ENCODE results near the gene DHX57. TPM values are rescaled to one million over a fixed set of nuclear protein-coding genes. Genes with fewer than 3 reads are reported as not detected.

The DHX57 gene
- total RNA-seq, 6 experiments from 2014 or later: 16.4 to 24.1 (median 20.4) TPM

GRCh38 chr2:38776531-38776930 lies 99.2 kb downstream of the DHX57 start:
- peaks cover 27% of the 10 kb centered on the region for H3K4me1 Mint-ChIP-seq (ENCODE audit: low read depth)

DNA sequence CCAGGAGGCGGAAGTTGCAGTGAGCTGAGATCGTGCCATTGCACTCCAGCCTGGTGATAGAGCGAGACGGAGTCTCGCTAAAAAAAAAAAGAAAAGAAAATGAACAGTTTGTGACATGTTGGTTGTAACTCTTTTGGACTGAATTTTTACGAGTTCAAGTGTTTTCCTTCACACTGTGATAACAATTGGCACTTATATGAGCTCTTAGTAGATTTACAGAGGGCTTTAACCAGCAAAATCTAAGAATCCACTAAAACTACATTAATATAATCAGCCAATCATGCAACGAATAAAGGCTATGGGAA lies 99.9 kb downstream of the DHX57 start:
- Mint-ChIP-seq H3K36me3 (ENCODE audit: low read depth) (no peaks in the 10 kb centered on the region), H3K27me3 (ENCODE audit: insufficient read depth) (no peaks in the 10 kb centered on the region; the same call in 1 of the 2 replicates), H3K4me1 (ENCODE audit: low read depth) (peaks cover 30% of the 10 kb centered on the region), H3K9me3 (no peaks in the 10 kb centered on the region), H3K4me3 (no peak overlapping the region), H3K27ac (no peak overlapping the region)
- no peak for DNase-seq
- TF ChIP-seq, protein P1, sequence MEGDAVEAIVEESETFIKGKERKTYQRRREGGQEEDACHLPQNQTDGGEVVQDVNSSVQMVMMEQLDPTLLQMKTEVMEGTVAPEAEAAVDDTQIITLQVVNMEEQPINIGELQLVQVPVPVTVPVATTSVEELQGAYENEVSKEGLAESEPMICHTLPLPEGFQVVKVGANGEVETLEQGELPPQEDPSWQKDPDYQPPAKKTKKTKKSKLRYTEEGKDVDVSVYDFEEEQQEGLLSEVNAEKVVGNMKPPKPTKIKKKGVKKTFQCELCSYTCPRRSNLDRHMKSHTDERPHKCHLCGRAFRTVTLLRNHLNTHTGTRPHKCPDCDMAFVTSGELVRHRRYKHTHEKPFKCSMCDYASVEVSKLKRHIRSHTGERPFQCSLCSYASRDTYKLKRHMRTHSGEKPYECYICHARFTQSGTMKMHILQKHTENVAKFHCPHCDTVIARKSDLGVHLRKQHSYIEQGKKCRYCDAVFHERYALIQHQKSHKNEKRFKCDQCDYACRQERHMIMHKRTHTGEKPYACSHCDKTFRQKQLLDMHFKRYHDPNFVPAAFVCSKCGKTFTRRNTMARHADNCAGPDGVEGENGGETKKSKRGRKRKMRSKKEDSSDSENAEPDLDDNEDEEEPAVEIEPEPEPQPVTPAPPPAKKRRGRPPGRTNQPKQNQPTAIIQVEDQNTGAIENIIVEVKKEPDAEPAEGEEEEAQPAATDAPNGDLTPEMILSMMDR (IDR thresholded peaks at IDR 0.05): no peak

More at GRCh38 chr2:38776531-38776930, 99.2 kb downstream of the DHX57 start:
- peaks cover 4% of the 10 kb centered on the region; the same call in 1 of the 2 replicates for H3K36me3 Mint-ChIP-seq (ENCODE audit: low read depth)
- no peak overlapping the region for H3K27ac Mint-ChIP-seq
- 0 out of 2 replicates have a peak overlapping the region, but pooled peaks have one; percentile 39 for H3K4me3 Mint-ChIP-seq
- no peaks in the 10 kb centered on the region; the same call in 1 of the 2 replicates for H3K27me3 Mint-ChIP-seq (ENCODE audit: insufficient read depth)
- H3K9me3 Mint-ChIP-seq: no peaks in the 10 kb centered on the region
- TF ChIP-seq, protein P1 (IDR thresholded peaks at IDR 0.05): no peak
- no peak for DNase-seq

DNA sequence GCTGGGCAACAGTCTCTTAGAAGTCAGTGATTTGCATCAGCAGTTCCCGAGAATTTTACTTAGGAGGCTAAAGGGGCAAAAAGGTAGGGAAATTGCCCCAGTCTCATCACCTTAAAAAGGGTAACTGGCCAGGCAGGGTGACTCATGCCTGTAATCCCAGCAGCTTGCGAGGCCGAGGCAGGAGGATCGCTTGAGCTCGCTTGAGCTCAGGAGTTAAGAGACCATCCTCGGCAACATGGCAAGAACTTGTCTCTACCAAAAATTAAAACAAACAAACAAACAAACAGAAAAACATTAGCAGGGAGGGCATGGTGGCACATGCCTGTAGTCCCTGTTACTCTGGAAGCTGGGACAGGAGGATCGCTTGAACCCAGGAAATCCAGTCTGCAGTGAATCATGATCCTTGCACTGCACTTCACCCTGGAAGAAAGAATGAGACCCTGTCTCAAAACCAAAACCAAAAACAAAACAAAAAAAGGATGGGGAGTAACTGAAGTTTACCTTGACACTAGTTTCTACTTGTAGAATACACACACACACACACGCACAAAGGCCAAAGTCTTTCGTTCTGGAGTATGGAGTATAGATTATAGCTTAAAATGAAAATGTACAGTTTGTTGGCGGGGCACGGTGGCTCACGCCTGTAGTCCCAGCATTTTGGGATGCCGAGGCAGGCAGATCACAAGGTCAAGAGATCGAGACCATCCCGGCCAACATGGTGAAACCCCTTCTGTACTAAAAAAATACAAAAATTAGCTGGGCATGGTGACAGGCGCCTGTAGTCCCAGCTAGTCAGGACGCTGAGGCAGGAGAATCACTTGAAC lies 100.4 kb downstream of the DHX57 start:
- Mint-ChIP-seq H3K36me3 (ENCODE audit: low read depth) (no peaks in the 10 kb centered on the region), H3K9me3 (no peaks in the 10 kb centered on the region), H3K27ac (no peak overlapping the region), H3K27me3 (ENCODE audit: insufficient read depth) (no peaks in the 10 kb centered on the region; the same call in 1 of the 2 replicates), H3K4me1 (ENCODE audit: low read depth) (peaks cover 34% of the 10 kb centered on the region), H3K4me3 (no peak overlapping the region)
- TF ChIP-seq, protein P1 (IDR thresholded peaks at IDR 0.05): no peak
- no peak for DNase-seq

GRCh38 chr2:38771632-38772031 lies 104.1 kb downstream of the DHX57 start:
- TF ChIP-seq, protein P1 (IDR thresholded peaks at IDR 0.05): no peak
- H3K27ac Mint-ChIP-seq: peak overlapping the region; percentile 70
- H3K36me3 Mint-ChIP-seq (ENCODE audit: low read depth): no peaks in the 10 kb centered on the region
- peak; percentile 53 for DNase-seq
- H3K4me3 Mint-ChIP-seq: no peak overlapping the region; the same call in 1 of the 2 replicates
- peaks cover 28% of the 10 kb centered on the region for H3K4me1 Mint-ChIP-seq (ENCODE audit: low read depth)
- H3K27me3 Mint-ChIP-seq (ENCODE audit: insufficient read depth): no peaks in the 10 kb centered on the region; the same call in 1 of the 2 replicates
- H3K9me3 Mint-ChIP-seq: no peaks in the 10 kb centered on the region

DNA sequence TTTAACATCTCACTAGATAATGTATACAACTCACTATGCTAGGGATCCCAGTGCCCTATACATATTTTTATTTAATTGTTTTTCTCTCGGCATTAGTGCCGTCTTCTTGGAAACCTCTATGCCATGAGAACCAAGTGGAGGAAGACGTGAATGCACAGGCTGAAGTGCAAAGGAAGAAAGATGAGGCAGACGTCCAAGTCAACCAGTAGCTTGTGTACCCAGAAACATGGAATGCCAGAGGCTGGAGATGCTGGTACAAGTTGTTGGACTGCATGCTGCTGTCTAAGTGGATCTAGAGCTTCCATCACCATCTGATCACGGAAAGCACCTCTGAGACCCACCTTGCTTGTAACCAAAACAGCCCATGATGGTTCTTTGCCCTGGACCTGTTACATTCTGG lies 110.2 kb downstream of the DHX57 start:
- peak overlapping the region; percentile 61 for H3K4me3 Mint-ChIP-seq
- H3K4me1 Mint-ChIP-seq (ENCODE audit: low read depth): peaks cover 30% of the 10 kb centered on the region
- peak; percentile 16 for DNase-seq
- no peaks in the 10 kb centered on the region for H3K9me3 Mint-ChIP-seq
- TF ChIP-seq, protein P1 (IDR thresholded peaks at IDR 0.05): no peak
- H3K27me3 Mint-ChIP-seq (ENCODE audit: insufficient read depth): no peaks in the 10 kb centered on the region
- H3K27ac Mint-ChIP-seq: peak overlapping the region; percentile 74
- no peaks in the 10 kb centered on the region for H3K36me3 Mint-ChIP-seq (ENCODE audit: low read depth)

Measured in HFFc6 (cell line).